ACHN (cell line): ENCODE results near the gene AHCYL2.
"Not testable (repeated sequence)": the region's sequence is repeated elsewhere in the genome, so short reads cannot be mapped to it uniquely, and the experiment has no call there.

Experiments
- DNase-seq: peaks from one replicate; pipeline ENCODE4 v3.0.0-alpha.2; 2015
- in situ Hi-C: cut with HindIII; loops from 2 replicates; pipeline ENCODE4 v1.10.0; 2017; ENCODE audit warnings: low sequenced_read_pairs, low pct_ligation_motif_present, low pct_unique_long_range_greater_than_20kb

Gene AHCYL2

GRCh38 chr7:129270077-129270476 is 45.2 kb downstream of the AHCYL2 start:
- DNase-seq = no peak
- in situ Hi-C loops = no loop called here

- peak; percentile 70 for DNase-seq
- in situ Hi-C loops = no loop called here
Observed at GRCh38 chr7:129271500-129272355, 46.9 kb downstream of the AHCYL2 start.

GRCh38 chr7:129273936-129274335 is 49.1 kb downstream of the AHCYL2 start:
- in situ Hi-C loops = no loop called here
- DNase-seq = no peak

- in situ Hi-C loops = no loop called here
- DNase-seq = no peak
Observed at GRCh38 chr7:129277629-129278028, 52.8 kb downstream of the AHCYL2 start.

GRCh38 chr7:129278688-129279087 is 53.9 kb downstream of the AHCYL2 start:
- in situ Hi-C loops = no loop called here
- no peak for DNase-seq

- in situ Hi-C loops = no loop called here
- DNase-seq = no peak
Observed at GRCh38 chr7:129279757-129280156, 54.9 kb downstream of the AHCYL2 start.

GRCh38 chr7:129281163-129281562 is 56.3 kb downstream of the AHCYL2 start:
- in situ Hi-C loops = no loop called here
- DNase-seq = no peak

GRCh38 chr7:129282865-129283264 is 58.0 kb downstream of the AHCYL2 start:
- no peak for DNase-seq
- in situ Hi-C loops = no loop called here

- in situ Hi-C loops = no loop called here
- no peak for DNase-seq
Observed at GRCh38 chr7:129283936-129284335, 59.1 kb downstream of the AHCYL2 start.

- in situ Hi-C loops = no loop called here
Observed at GRCh38 chr7:129285111-129285510, 60.3 kb downstream of the AHCYL2 start.

GRCh38 chr7:129292861-129293260 is 68.0 kb downstream of the AHCYL2 start:
- no peak for DNase-seq
- in situ Hi-C loops = no loop called here

More at GRCh38 chr7:129285111-129285510, 60.3 kb downstream of the AHCYL2 start:
- DNase-seq = no peak

- in situ Hi-C loops = no loop called here
- no peak for DNase-seq
Observed at GRCh38 chr7:129295015-129295423, 70.2 kb downstream of the AHCYL2 start.

GRCh38 chr7:129298268-129298893 is 73.6 kb downstream of the AHCYL2 start:
- in situ Hi-C loops = no loop called here
- peak; percentile 68 for DNase-seq

- in situ Hi-C loops = no loop called here
Observed at GRCh38 chr7:129299889-129300288, 75.1 kb downstream of the AHCYL2 start.

GRCh38 chr7:129300299-129300698 is 75.5 kb downstream of the AHCYL2 start:
- DNase-seq, in situ Hi-C loops: not testable (repeated sequence)

More at GRCh38 chr7:129299889-129300288, 75.1 kb downstream of the AHCYL2 start:
- DNase-seq = no peak

- DNase-seq = no peak
- in situ Hi-C loops = no loop called here
Observed at GRCh38 chr7:129307592-129307991, 82.8 kb downstream of the AHCYL2 start.

GRCh38 chr7:129308047-129308446 is 83.2 kb downstream of the AHCYL2 start:
- in situ Hi-C loops = no loop called here
- DNase-seq = no peak

- DNase-seq = no peak
- in situ Hi-C loops = no loop called here
Observed at GRCh38 chr7:129311429-129311828, 86.6 kb downstream of the AHCYL2 start.

GRCh38 chr7:129313282-129313681 is 88.5 kb downstream of the AHCYL2 start:
- in situ Hi-C loops = no loop called here

GRCh38 chr7:129315960-129316359 is 91.1 kb downstream of the AHCYL2 start:
- in situ Hi-C loops = no loop called here
- DNase-seq = no peak

More at GRCh38 chr7:129313282-129313681, 88.5 kb downstream of the AHCYL2 start:
- DNase-seq = no peak
